Measurements from ENCODE around the gene TEX22.

TEX22 gene

GRCh38 chr14:105408592-105408991, 10.3 kb downstream of the TEX22 start:
- Histone ChIP-seq H2BK12ac (ENCODE audit: low read length) (no peak overlapping the region), H4K8ac (ENCODE audit: low read depth, low read length) (no peak overlapping the region), H3K4me1 (ENCODE audit: control insufficient read depth in 2 of 2, insufficient read depth in 1 of 2, low read depth in 1 of 2, low read length in 2 of 2) (peaks cover 8 to 10% of the 10 kb centered on the region in 2 donors), H3K27ac (replicated peaks; ENCODE audit: low read length) (no peak overlapping the region), H3K79me1 (ENCODE audit: low read depth, low read length) (no peaks in the 10 kb centered on the region), H3K9ac (ENCODE audit: low read depth, low read length, poor library complexity) (no peak overlapping the region), H4K91ac (ENCODE audit: low read depth, low read length, poor library complexity) (no peak overlapping the region), H2AK5ac (ENCODE audit: low read depth, low read length) (no peak overlapping the region), H3K4me3 (ENCODE audit: low read length in 2 of 2) (no peak overlapping the region), H2BK120ac (ENCODE audit: low read depth, low read length) (no peak overlapping the region), H3K23ac (ENCODE audit: low read depth, low read length, poor library complexity) (no peak overlapping the region), H3K9me3 (replicated peaks in 1 of 2; ENCODE audit: control insufficient read depth in 2 of 2, insufficient read depth in 1 of 2, low read depth in 1 of 2, low read length in 2 of 2) (peaks cover 7 to 15% of the 10 kb centered on the region in 2 donors), H3K14ac (ENCODE audit: low read length) (no peak overlapping the region), H2BK5ac (ENCODE audit: low read length) (no peak overlapping the region), H2BK15ac (ENCODE audit: low read length) (no peak overlapping the region), H3K18ac (ENCODE audit: low read length) (no peak overlapping the region), H3K4ac (ENCODE audit: low read length) (no peak overlapping the region), H3K36me3 (replicated peaks in 1 of 2; ENCODE audit: control insufficient read depth in 2 of 2, insufficient read depth in 2 of 2, low read length in 2 of 2) (no peaks in the 10 kb centered on the region), H3K4me2 (ENCODE audit: insufficient read depth, low read length, poor library complexity, severe bottlenecking) (no peak overlapping the region), H2AFZ (ENCODE audit: low read length) (peak overlapping the region; percentile 40), H3K27me3 (ENCODE audit: control insufficient read depth in 3 of 3, insufficient read depth in 3 of 3, low read depth in 1 of 3, low read length in 3 of 3) (peaks cover 4 to 35% (median 21%) of the 10 kb centered on the region in 3 experiments)
- DNase-seq (ENCODE audit: low spot score) = no peak
- no CpG with 5 or more reads among the region's 13 CpGs for WGBS, 2 donors (ENCODE audit: extremely low coverage in 2 of 2, insufficient read length in 2 of 2, insufficient replicate concordance in 1 of 2)

GRCh38 chr14:105409364-105409763, 11.0 kb downstream of the TEX22 start:
- H3K18ac ChIP-seq (ENCODE audit: low read length) = no peak overlapping the region
- peaks cover 7 to 13% of the 10 kb centered on the region in 2 donors for H3K9me3 ChIP-seq (replicated peaks in 1 of 2; ENCODE audit: control insufficient read depth in 2 of 2, insufficient read depth in 1 of 2, low read depth in 1 of 2, low read length in 2 of 2)
- no peak overlapping the region for H4K91ac ChIP-seq (ENCODE audit: low read depth, low read length, poor library complexity)
- no peak overlapping the region for H3K9ac ChIP-seq (ENCODE audit: low read depth, low read length, poor library complexity)
- H2BK15ac ChIP-seq (ENCODE audit: low read length) = no peak overlapping the region
- H4K8ac ChIP-seq (ENCODE audit: low read depth, low read length) = no peak overlapping the region
- no peak overlapping the region for H3K4me3 ChIP-seq (ENCODE audit: low read length in 2 of 2)
- H2AFZ ChIP-seq (ENCODE audit: low read length) = no peak overlapping the region
- no peak overlapping the region for H2BK12ac ChIP-seq (ENCODE audit: low read length)
- peak overlapping the region; percentile 66 for H2BK5ac ChIP-seq (ENCODE audit: low read length)
- H3K4me1 ChIP-seq (ENCODE audit: control insufficient read depth in 2 of 2, insufficient read depth in 1 of 2, low read depth in 1 of 2, low read length in 2 of 2) = peaks cover 8 to 13% of the 10 kb centered on the region in 2 donors
- H3K79me1 ChIP-seq (ENCODE audit: low read depth, low read length) = no peaks in the 10 kb centered on the region
- DNase-seq (ENCODE audit: low spot score) = no peak
- H3K36me3 ChIP-seq (replicated peaks in 1 of 2; ENCODE audit: control insufficient read depth in 2 of 2, insufficient read depth in 2 of 2, low read length in 2 of 2) = no peaks in the 10 kb centered on the region
- no peak overlapping the region for H3K14ac ChIP-seq (ENCODE audit: low read length)
- H3K27ac ChIP-seq (replicated peaks; ENCODE audit: low read length) = no peak overlapping the region
- WGBS, 2 donors (ENCODE audit: extremely low coverage in 2 of 2, insufficient read length in 2 of 2, insufficient replicate concordance in 1 of 2) = 88% methylated on average over 1 of the region's 3 CpGs; no CpG with 5 or more reads in 1 of the 2 donors
- no peak overlapping the region for H2AK5ac ChIP-seq (ENCODE audit: low read depth, low read length)
- H3K23ac ChIP-seq (ENCODE audit: low read depth, low read length, poor library complexity) = no peak overlapping the region
- no peak overlapping the region for H2BK120ac ChIP-seq (ENCODE audit: low read depth, low read length)
- H3K4me2 ChIP-seq (ENCODE audit: insufficient read depth, low read length, poor library complexity, severe bottlenecking) = no peak overlapping the region
- no peak overlapping the region for H3K4ac ChIP-seq (ENCODE audit: low read length)
- H3K27me3 ChIP-seq (ENCODE audit: control insufficient read depth in 3 of 3, insufficient read depth in 3 of 3, low read depth in 1 of 3, low read length in 3 of 3) = peaks cover 4 to 38% (median 21%) of the 10 kb centered on the region in 3 experiments

DNA sequence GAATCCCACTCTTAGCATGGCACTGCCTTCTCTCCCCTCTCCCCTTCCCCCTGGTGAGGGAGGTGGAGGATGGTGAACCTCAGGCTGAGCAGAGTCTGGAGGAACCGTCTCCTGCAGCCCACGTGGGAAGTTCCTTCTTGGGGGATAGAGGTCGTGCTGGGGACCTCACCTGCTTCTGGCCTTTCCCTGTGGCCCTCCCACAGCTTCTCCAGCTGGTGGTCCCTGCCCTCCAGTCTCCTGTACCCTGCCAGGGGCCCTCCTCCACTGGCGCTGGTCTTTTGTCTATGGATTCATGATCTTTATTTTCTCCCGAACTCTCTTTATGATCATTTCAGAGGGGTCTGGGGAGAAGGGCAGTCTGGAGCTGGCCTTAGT, 12.3 kb downstream of the TEX22 start:
- H3K14ac ChIP-seq (ENCODE audit: low read length) = no peak overlapping the region
- no peak overlapping the region for H3K4me3 ChIP-seq (ENCODE audit: low read length in 2 of 2)
- no peak overlapping the region for H2BK12ac ChIP-seq (ENCODE audit: low read length)
- H4K8ac ChIP-seq (ENCODE audit: low read depth, low read length) = no peak overlapping the region
- no peak overlapping the region for H3K4ac ChIP-seq (ENCODE audit: low read length)
- peak overlapping the region; percentile 66 for H2AK5ac ChIP-seq (ENCODE audit: low read depth, low read length)
- H3K9ac ChIP-seq (ENCODE audit: low read depth, low read length, poor library complexity) = no peak overlapping the region
- no peak for DNase-seq (ENCODE audit: low spot score)
- H3K79me1 ChIP-seq (ENCODE audit: low read depth, low read length) = no peaks in the 10 kb centered on the region
- no peak overlapping the region for H2AFZ ChIP-seq (ENCODE audit: low read length)
- H2BK120ac ChIP-seq (ENCODE audit: low read depth, low read length) = no peak overlapping the region
- no peak overlapping the region for H4K91ac ChIP-seq (ENCODE audit: low read depth, low read length, poor library complexity)
- no peak overlapping the region for H2BK5ac ChIP-seq (ENCODE audit: low read length)
- no CpG with 5 or more reads among the region's 5 CpGs for WGBS, 2 donors (ENCODE audit: extremely low coverage in 2 of 2, insufficient read length in 2 of 2, insufficient replicate concordance in 1 of 2)
- no peak overlapping the region for H3K27ac ChIP-seq (replicated peaks; ENCODE audit: low read length)
- peaks cover 8 to 15% of the 10 kb centered on the region in 2 donors for H3K4me1 ChIP-seq (ENCODE audit: control insufficient read depth in 2 of 2, insufficient read depth in 1 of 2, low read depth in 1 of 2, low read length in 2 of 2)
- H3K4me2 ChIP-seq (ENCODE audit: insufficient read depth, low read length, poor library complexity, severe bottlenecking) = peak overlapping the region; percentile 58
- H3K18ac ChIP-seq (ENCODE audit: low read length) = peak overlapping the region; percentile 93
- no peak overlapping the region for H3K23ac ChIP-seq (ENCODE audit: low read depth, low read length, poor library complexity)
- H3K9me3 ChIP-seq (replicated peaks in 1 of 2; ENCODE audit: control insufficient read depth in 2 of 2, insufficient read depth in 1 of 2, low read depth in 1 of 2, low read length in 2 of 2) = peaks cover 7% of the 10 kb centered on the region in 2 donors
- H2BK15ac ChIP-seq (ENCODE audit: low read length) = no peak overlapping the region
- no peaks in the 10 kb centered on the region for H3K36me3 ChIP-seq (replicated peaks in 1 of 2; ENCODE audit: control insufficient read depth in 2 of 2, insufficient read depth in 2 of 2, low read length in 2 of 2)
- peaks cover 4 to 38% (median 21%) of the 10 kb centered on the region in 3 experiments for H3K27me3 ChIP-seq (ENCODE audit: control insufficient read depth in 3 of 3, insufficient read depth in 3 of 3, low read depth in 1 of 3, low read length in 3 of 3)

- peak overlapping the region; percentile 94 for H2AK5ac ChIP-seq (ENCODE audit: low read depth, low read length)
- peak overlapping the region; percentile 83 for H3K9ac ChIP-seq (ENCODE audit: low read depth, low read length, poor library complexity)
- no peak overlapping the region for H2AFZ ChIP-seq (ENCODE audit: low read length)
- H2BK5ac ChIP-seq (ENCODE audit: low read length) = no peak overlapping the region
- H3K14ac ChIP-seq (ENCODE audit: low read length) = peak overlapping the region; percentile 56
- H3K4me1 ChIP-seq (ENCODE audit: control insufficient read depth in 2 of 2, insufficient read depth in 1 of 2, low read depth in 1 of 2, low read length in 2 of 2) = peaks cover 8 to 15% of the 10 kb centered on the region in 2 donors
- H3K4me3 ChIP-seq (ENCODE audit: low read length in 2 of 2) = peak overlapping the region in 1 of 2 donors; percentile 66
- peaks cover 7 to 9% of the 10 kb centered on the region in 2 donors for H3K9me3 ChIP-seq (replicated peaks in 1 of 2; ENCODE audit: control insufficient read depth in 2 of 2, insufficient read depth in 1 of 2, low read depth in 1 of 2, low read length in 2 of 2)
- no peak for DNase-seq (ENCODE audit: low spot score)
- H4K8ac ChIP-seq (ENCODE audit: low read depth, low read length) = peak overlapping the region; percentile 93
- H3K4ac ChIP-seq (ENCODE audit: low read length) = peak overlapping the region; percentile 97
- peak overlapping the region; percentile 95 for H2BK15ac ChIP-seq (ENCODE audit: low read length)
- H2BK120ac ChIP-seq (ENCODE audit: low read depth, low read length) = peak overlapping the region; percentile 28
- H3K23ac ChIP-seq (ENCODE audit: low read depth, low read length, poor library complexity) = peak overlapping the region; percentile 93
- no peaks in the 10 kb centered on the region for H3K79me1 ChIP-seq (ENCODE audit: low read depth, low read length)
- H3K27ac ChIP-seq (replicated peaks; ENCODE audit: low read length) = no peak overlapping the region
- WGBS, 2 donors (ENCODE audit: extremely low coverage in 2 of 2, insufficient read length in 2 of 2, insufficient replicate concordance in 1 of 2) = no CpG with 5 or more reads among the region's 86 CpGs
- H3K4me2 ChIP-seq (ENCODE audit: insufficient read depth, low read length, poor library complexity, severe bottlenecking) = peak overlapping the region; percentile 58
- no peaks in the 10 kb centered on the region for H3K36me3 ChIP-seq (replicated peaks in 1 of 2; ENCODE audit: control insufficient read depth in 2 of 2, insufficient read depth in 2 of 2, low read length in 2 of 2)
- no peak overlapping the region for H4K91ac ChIP-seq (ENCODE audit: low read depth, low read length, poor library complexity)
- H3K27me3 ChIP-seq (ENCODE audit: control insufficient read depth in 3 of 3, insufficient read depth in 3 of 3, low read depth in 1 of 3, low read length in 3 of 3) = peaks cover 4 to 38% (median 21%) of the 10 kb centered on the region in 3 experiments
- H3K18ac ChIP-seq (ENCODE audit: low read length) = peak overlapping the region; percentile 97
- peak overlapping the region; percentile 97 for H2BK12ac ChIP-seq (ENCODE audit: low read length)
Observed at GRCh38 chr14:105411017-105411941, 12.9 kb downstream of the TEX22 start.
